ENCODE results near the gene CAB39. TPM values are rescaled to one million over a fixed set of nuclear protein-coding genes. Genes with fewer than 3 reads are reported as not detected.

Gene CAB39
- total and polyA plus RNA-seq, 2 experiments from 2014 or later, result 18.7 to 67.5 TPM

DNA sequence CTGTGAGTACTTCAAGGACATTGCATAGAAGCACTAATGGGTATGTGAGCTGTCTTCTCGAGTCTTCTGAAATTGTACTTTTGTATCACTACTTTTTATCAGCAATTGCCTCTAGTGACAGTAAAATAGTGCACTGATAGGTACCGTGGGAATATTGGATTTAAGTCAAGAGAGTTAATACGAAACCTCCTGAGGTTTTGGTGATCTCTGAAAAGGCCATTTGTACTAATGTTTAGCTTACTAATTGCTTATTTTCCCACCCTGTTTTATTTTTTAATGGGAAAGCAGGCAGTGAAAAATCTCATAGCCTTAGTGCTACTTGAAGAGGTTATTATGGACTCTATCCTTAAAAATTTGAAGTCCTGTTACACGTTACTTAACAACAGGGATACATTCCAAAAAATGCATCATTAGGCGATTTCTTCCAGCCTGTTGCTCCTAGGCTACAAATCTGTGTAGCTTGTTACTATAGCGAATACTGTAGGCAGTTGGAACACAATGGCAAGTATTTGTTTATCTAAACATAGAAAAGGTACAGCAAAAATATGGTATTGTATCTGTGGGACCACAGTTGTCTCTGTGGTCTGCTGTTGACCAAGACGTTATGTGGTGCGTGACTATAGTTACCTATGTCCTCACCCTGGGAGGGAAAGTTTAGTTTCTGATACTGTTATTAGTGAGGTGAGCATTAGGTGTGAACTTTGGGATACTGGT is 65.9 kb downstream of the CAB39 start (continued):
- TF ChIP-seq ZNF462 (CRISPR knock-in tag; IDR thresholded peaks at IDR 0.05) (no peak), STAT1 (IDR thresholded peaks at IDR 0.05; ENCODE audit: unreplicated experiment) (no peak), CREB1 (CRISPR knock-in tag; IDR thresholded peaks at IDR 0.05; ENCODE audit: low read depth) (no peak)

- peaks cover 7% of the 10 kb centered on the region for H3K4me1 Mint-ChIP-seq
- no peak overlapping the region for H3K4me3 ChIP-seq
- H3K36me3 Mint-ChIP-seq (ENCODE audit: low read depth), result peaks cover 24% of the 10 kb centered on the region
- no peak for DNase-seq (ENCODE audit: low spot score)
- H3K9me2 ChIP-seq (ENCODE audit: insufficient read depth), result no peaks in the 10 kb centered on the region
- no peak for ATAC-seq
- H3K4me2 ChIP-seq, result no peak overlapping the region
- no peak overlapping the region for H3K4me3 Mint-ChIP-seq
- no peaks in the 10 kb centered on the region for H3F3A ChIP-seq (replicated peaks; ENCODE audit: low read depth)
- no peaks in the 10 kb centered on the region for H3K27me3 Mint-ChIP-seq (ENCODE audit: insufficient read depth, low read depth, poor library complexity)
- H3K36me3 ChIP-seq (ENCODE audit: insufficient read depth), result 0 out of 2 replicates have a peak, but pooled peaks cover 3% of the 10 kb centered on the region
- no peak overlapping the region for H2AFZ ChIP-seq
- peaks cover 5% of the 10 kb centered on the region for H3K9me3 Mint-ChIP-seq
- peaks cover 56% of the 10 kb centered on the region for H3K79me2 ChIP-seq (replicated peaks; ENCODE audit: insufficient read depth)
- H3K27me3 ChIP-seq (ENCODE audit: insufficient read depth), result no peaks in the 10 kb centered on the region
- H3K27ac Mint-ChIP-seq, result no peak overlapping the region
- H4K20me1 ChIP-seq (replicated peaks; ENCODE audit: insufficient read depth), result peaks cover 11% of the 10 kb centered on the region; the same call in 1 of the 2 replicates
- H3K4me1 ChIP-seq (ENCODE audit: insufficient read depth), result no peaks in the 10 kb centered on the region
- no peak overlapping the region for H3K27ac ChIP-seq (ENCODE audit: low read depth)
- no peak for TF ChIP-seq ZNF114 (CRISPR knock-in tag; IDR thresholded peaks at IDR 0.05)
- no peak for TF ChIP-seq REST (IDR thresholded peaks at IDR 0.05; ENCODE audit: unreplicated experiment)
- TF ChIP-seq ETS1 (IDR thresholded peaks at IDR 0.05), result no peak
- no peak for TF ChIP-seq NANOG (IDR thresholded peaks at IDR 0.05; ENCODE audit: borderline replicate concordance)
Observed at GRCh38 chr2:230779126-230779525, 66.5 kb downstream of the CAB39 start.
